RWPE2 (cell line): ENCODE results near the gene KIF25.
"Not testable (repeated sequence)": the region's sequence is repeated elsewhere in the genome, so short reads cannot be mapped to it uniquely, and the experiment has no call there.

ENCODE experiments used
- ATAC-seq: fragments of 200-7000 bp; cut with Tn5 transposase; 3 replicates; pipeline ENCODE4 v1.9.1; 2021; ENCODE audit warnings: low read depth
- DNase-seq: peaks from one replicate; pipeline ENCODE4 v3.0.0-alpha.2; 2020; ENCODE audit warnings: low spot score
- H3K27ac ChIP-seq: fragments of 450-650 bp; 2 replicates; pipeline ENCODE4 v1.5.1; 2017; ENCODE audit warnings: mild to moderate bottlenecking; ENCODE audit not compliant: poor library complexity, severe bottlenecking
- H3K27me3 ChIP-seq: fragments of 250-450 bp; sonication (Bioruptor Pico); 2 replicates; pipeline ENCODE4 v1.5.1; 2021; ENCODE audit warnings: mild to moderate bottlenecking, moderate library complexity; ENCODE audit not compliant: insufficient read depth, poor library complexity, severe bottlenecking
- H3K36me3 ChIP-seq: fragments of 250-450 bp; sonication (Bioruptor Pico); 2 replicates; pipeline ENCODE4 v1.5.1; 2020; ENCODE audit warnings: low read depth, mild to moderate bottlenecking, moderate library complexity
- H3K4me1 ChIP-seq: fragments of 250-450 bp; sonication (Bioruptor Pico); 2 replicates; pipeline ENCODE4 v1.5.1; 2021; ENCODE audit warnings: mild to moderate bottlenecking, moderate library complexity; ENCODE audit not compliant: insufficient read depth, poor library complexity, severe bottlenecking
- H3K4me3 ChIP-seq: fragments of 250-450 bp; sonication (Bioruptor Pico); 2 replicates; pipeline ENCODE4 v1.5.1; 2021; ENCODE audit warnings: mild to moderate bottlenecking, moderate library complexity; ENCODE audit not compliant: severe bottlenecking
- H3K9me3 ChIP-seq: fragments of 250-450 bp; sonication (Bioruptor Pico); 2 replicates; pipeline ENCODE4 v1.5.1; 2021; ENCODE audit warnings: mild to moderate bottlenecking, moderate library complexity; ENCODE audit not compliant: severe bottlenecking
- TF ChIP-seq, protein P1 (sequence below): fragments of 450-650 bp; IDR thresholded peaks from one replicate; pipeline ENCODE4 v1.5.1; 2017; ENCODE audit warnings: mild to moderate bottlenecking, moderate library complexity; ENCODE audit not compliant: poor library complexity, severe bottlenecking

KIF25 gene

DNA sequence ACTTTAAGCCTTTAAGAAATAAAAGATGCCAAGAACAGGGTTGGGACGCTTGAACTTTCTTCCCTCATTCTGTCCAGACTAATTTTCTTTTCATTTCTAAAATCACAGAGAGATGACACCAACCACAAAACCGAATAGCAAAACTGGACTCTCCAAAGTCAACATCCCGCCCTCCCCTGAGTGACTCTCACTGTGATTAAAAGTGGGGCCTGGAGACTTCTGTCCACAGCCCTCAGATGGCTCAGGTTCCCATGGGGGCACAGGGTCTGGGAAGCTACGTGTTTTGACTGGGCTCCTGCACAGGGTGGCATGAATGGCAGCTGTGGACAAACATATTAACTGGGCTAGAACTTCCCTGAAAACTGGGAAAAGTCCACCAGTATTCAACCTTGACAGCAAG is 75.3 kb downstream of the KIF25 start:
- no peaks in the 10 kb centered on the region for H3K9me3 ChIP-seq
- ATAC-seq (no peak), DNase-seq (no peak)
- no peaks in the 10 kb centered on the region for H3K4me1 ChIP-seq
- TF ChIP-seq, protein P1, sequence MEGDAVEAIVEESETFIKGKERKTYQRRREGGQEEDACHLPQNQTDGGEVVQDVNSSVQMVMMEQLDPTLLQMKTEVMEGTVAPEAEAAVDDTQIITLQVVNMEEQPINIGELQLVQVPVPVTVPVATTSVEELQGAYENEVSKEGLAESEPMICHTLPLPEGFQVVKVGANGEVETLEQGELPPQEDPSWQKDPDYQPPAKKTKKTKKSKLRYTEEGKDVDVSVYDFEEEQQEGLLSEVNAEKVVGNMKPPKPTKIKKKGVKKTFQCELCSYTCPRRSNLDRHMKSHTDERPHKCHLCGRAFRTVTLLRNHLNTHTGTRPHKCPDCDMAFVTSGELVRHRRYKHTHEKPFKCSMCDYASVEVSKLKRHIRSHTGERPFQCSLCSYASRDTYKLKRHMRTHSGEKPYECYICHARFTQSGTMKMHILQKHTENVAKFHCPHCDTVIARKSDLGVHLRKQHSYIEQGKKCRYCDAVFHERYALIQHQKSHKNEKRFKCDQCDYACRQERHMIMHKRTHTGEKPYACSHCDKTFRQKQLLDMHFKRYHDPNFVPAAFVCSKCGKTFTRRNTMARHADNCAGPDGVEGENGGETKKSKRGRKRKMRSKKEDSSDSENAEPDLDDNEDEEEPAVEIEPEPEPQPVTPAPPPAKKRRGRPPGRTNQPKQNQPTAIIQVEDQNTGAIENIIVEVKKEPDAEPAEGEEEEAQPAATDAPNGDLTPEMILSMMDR = no peak
- no peak overlapping the region for H3K4me3 ChIP-seq
- no peaks in the 10 kb centered on the region for H3K36me3 ChIP-seq
- H3K27ac ChIP-seq = no peak overlapping the region
- H3K27me3 ChIP-seq = no peaks in the 10 kb centered on the region

DNA sequence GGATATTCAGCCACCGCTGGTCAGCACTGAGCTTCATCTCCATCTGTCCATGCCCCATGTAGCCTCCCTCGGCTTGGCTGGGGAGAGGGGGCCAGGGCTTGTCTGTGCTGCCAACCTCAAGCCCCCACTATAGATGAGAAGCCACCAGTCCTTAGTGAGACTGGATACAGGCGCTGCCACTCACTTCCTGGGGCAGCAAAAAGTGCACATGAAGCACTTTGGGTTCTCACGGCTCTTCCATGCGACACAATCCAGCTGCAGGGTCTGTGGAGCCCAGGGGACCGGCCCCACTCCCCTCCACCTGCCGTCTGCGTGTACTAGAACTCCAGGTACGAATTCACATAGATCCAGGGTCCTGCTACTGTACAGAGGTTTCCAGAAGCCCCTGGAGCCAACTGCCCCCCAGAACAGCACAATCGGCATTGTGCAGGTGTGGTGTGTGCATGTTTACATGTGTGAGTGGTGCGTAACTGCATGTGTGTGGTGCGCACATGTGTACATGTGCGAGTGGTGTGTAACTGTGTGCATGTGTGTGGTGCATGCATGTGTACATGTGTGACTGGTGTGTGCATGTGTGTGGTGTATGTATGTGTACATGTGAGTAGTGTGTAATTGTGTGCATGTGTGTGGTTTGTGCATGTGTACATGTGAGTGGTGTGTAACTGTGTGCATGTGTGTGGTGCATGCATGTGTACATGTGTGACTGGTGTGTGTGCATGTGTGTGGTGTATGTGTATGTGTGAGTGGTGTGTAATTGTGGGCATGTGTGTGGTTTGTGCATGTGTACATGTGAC is 76.7 kb downstream of the KIF25 start:
- Histone ChIP-seq H3K4me1 (no peaks in the 10 kb centered on the region), H3K36me3 (no peaks in the 10 kb centered on the region), H3K4me3 (no peak overlapping the region), H3K9me3 (no peaks in the 10 kb centered on the region), H3K27ac (no peak overlapping the region), H3K27me3 (no peaks in the 10 kb centered on the region)
- ATAC-seq = no peak
- DNase-seq = no peak
- TF ChIP-seq, protein P1 = no peak

DNA sequence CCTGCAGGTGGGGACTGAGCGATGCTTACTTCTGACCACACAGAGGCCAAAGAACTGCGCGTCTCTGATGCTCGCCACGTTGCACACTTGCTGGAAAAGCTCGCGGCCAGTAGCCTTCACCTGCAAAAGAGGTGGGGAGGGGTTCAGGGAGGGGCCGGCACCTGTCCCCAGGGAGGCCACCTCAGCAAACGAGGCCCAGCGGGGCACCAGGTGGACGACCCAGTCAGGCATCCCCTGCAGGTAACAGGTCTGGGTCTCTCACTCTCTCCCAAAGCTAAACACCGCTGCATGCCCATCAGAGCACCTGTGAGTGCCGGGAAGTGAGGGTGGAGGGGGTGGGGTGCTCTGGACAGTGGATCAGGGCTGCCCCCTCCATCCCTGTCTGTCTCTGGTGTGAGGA is 77.7 kb downstream of the KIF25 start:
- Histone ChIP-seq H3K27ac (no peak overlapping the region), H3K27me3 (no peaks in the 10 kb centered on the region), H3K36me3 (no peaks in the 10 kb centered on the region), H3K4me3 (no peak overlapping the region), H3K9me3 (no peaks in the 10 kb centered on the region), H3K4me1 (no peaks in the 10 kb centered on the region)
- ATAC-seq = no peak
- TF ChIP-seq, protein P1 = no peak
- no peak for DNase-seq

DNA sequence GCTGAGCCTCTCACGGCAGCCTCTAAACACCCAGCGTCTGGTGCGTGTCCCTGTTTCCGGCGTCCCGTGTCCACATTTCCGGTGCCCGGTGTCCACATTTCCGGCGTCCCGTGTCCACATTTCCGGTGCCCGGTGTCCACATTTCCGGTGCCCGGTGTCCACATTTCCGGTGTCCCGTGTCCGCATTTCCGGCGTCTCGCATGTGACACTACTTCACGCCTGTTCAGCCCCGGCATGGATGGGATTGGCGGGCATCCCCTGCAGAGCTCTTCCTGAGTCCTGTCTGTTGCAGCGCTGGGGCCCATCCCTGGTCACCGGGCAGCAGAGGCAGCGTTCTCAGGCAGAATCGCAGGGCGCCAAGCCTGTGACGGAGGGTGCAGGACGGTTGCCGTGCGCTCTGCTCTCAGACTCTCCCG is 78.3 kb downstream of the KIF25 start:
- DNase-seq (no peak), ATAC-seq (no peak)
- Histone ChIP-seq H3K27me3 (no peaks in the 10 kb centered on the region), H3K4me3 (no peak overlapping the region), H3K9me3 (no peaks in the 10 kb centered on the region), H3K36me3 (no peaks in the 10 kb centered on the region), H3K4me1 (no peaks in the 10 kb centered on the region), H3K27ac (no peak overlapping the region)
- TF ChIP-seq, protein P1 = no peak

DNA sequence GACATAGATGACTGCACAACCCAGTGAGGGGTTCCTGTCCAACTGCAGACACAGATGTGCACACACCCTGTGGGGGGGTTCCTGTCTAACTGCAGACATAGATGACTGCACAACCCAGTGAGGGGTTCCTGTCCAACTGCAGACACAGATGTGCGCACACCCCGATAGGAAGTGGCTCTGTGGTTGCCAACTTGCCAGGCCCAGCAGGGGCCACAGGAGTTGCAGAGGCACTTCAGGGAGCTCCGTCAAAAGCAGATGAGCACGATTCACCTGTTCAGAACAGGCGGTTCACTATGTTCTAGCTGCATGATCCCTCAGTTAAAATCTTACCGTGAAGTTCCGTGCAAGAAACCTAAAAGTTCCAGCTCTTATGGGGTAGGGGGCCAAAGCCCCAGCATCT is 79.9 kb downstream of the KIF25 start:
- not testable (repeated sequence) for H3K9me3 ChIP-seq, H3K4me3 ChIP-seq, ATAC-seq, H3K27me3 ChIP-seq, H3K4me1 ChIP-seq, DNase-seq, H3K27ac ChIP-seq, H3K36me3 ChIP-seq
